Ovary (tissue), 3 donors: ENCODE results near the gene SHISA6.

Experiments used
- POLR2A ChIP-seq: fragments of 450-650 bp; IDR thresholded peaks from one replicate; pipeline ENCODE4 v1.6.1; 2017; ENCODE audit warnings: antibody characterized with exemption, mild to moderate bottlenecking, moderate library complexity
- TF ChIP-seq, protein P1 (sequence below), 3 donors: fragments of 450-650 bp in 2 of 3; fragments of 200-600 bp in 1 of 3; IDR thresholded peaks; one replicate each; pipeline versions ENCODE4 v1.5.1 to v1.8.0; 2016 to 2022; ENCODE audit warnings: antibody characterized with exemption in 3 of 3, mild to moderate bottlenecking in 1 of 3
- donor health status: DM: no; HTN: no; CAD: no.

DNA sequence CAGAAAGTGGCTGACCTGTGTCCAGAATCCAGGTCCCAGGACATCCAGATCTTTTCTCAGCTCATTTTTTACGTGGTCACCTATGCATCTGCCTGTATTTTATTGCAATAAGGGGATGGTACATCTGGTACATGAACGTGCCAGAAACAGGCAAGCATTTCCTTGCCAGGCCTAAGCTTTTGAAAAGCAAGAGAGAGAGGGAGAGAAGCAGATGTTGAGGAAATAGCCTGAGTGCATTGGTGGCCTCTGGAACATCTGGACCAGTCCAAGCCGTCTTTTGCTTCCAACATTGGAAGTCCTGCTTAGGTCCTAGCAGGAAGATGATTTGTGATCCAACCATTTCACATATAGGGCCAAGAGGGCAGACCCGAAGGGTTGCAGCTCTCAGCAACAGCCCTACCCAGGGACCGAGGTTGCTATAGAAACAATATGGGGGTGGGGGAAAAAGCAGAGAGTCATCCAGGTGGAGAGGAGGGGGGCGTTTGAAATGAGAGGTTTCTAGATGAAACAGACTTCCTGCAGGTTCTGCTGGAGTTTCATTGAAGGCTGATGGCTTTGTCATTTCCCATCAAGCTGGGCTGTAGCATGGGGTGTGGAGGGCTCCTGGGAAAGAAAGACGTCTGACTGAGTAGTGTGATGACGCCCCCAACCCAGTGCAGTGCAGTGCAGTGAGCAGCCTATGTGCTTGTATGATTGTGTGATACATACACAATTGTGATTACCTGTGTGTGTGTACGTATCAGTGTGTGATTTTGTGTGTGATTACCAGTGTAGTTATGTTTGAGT, 61.6 kb downstream of the SHISA6 start:
- TF ChIP-seq, protein P1, sequence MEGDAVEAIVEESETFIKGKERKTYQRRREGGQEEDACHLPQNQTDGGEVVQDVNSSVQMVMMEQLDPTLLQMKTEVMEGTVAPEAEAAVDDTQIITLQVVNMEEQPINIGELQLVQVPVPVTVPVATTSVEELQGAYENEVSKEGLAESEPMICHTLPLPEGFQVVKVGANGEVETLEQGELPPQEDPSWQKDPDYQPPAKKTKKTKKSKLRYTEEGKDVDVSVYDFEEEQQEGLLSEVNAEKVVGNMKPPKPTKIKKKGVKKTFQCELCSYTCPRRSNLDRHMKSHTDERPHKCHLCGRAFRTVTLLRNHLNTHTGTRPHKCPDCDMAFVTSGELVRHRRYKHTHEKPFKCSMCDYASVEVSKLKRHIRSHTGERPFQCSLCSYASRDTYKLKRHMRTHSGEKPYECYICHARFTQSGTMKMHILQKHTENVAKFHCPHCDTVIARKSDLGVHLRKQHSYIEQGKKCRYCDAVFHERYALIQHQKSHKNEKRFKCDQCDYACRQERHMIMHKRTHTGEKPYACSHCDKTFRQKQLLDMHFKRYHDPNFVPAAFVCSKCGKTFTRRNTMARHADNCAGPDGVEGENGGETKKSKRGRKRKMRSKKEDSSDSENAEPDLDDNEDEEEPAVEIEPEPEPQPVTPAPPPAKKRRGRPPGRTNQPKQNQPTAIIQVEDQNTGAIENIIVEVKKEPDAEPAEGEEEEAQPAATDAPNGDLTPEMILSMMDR (IDR thresholded peaks at IDR 0.05), result no peak
- no peak for TF ChIP-seq POLR2A
